T-helper 1 cell treated with Interleukin-12 subunit alpha and Interleukin-12 subunit beta and Interleukin-4 antibody, amounts not matched to agents 30 μg/mL and 1 μg/mL, for 36 hours (primary cell): Measurements from ENCODE around the gene SND1.

Experiments
- H3K27ac Mint-ChIP-seq: one replicate; pipeline ENCODE4 v1.8.0; 2021; ENCODE audit warnings: mild to moderate bottlenecking, mixed read lengths
- H3K27me3 Mint-ChIP-seq: one replicate; pipeline ENCODE4 v1.8.0; 2021; ENCODE audit warnings: low read depth, mixed read lengths
- H3K36me3 Mint-ChIP-seq: one replicate; pipeline ENCODE4 v1.8.0; 2021; ENCODE audit warnings: low read depth, mixed read lengths
- H3K4me1 Mint-ChIP-seq: one replicate; pipeline ENCODE4 v1.8.0; 2021; ENCODE audit warnings: low read depth, mixed read lengths
- H3K4me3 Mint-ChIP-seq: one replicate; pipeline ENCODE4 v1.8.0; 2021; ENCODE audit warnings: mild to moderate bottlenecking, moderate library complexity, mixed read lengths
- H3K9me3 Mint-ChIP-seq: one replicate; pipeline ENCODE4 v1.8.0; 2021; ENCODE audit warnings: mixed read lengths

Gene SND1

DNA sequence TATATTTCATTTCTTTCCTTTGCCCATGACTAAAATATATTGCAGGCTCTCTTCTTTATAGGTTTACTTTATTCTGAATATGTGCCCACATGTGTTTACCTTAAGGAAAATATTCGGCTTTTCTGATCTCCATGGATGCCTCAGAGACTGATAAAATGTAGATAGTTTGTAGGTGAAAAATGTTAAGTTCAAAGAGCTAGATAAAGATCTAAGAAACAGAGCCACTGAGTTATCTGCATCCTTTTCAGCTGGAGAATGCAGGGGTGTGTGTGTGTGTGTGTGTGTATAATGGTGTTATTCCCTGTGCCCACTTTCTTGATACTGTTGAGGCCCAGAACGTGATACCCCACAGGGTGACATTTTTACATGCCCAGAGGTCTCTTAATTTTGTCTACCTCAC, 228.5 kb downstream of the SND1 start:
- no peak overlapping the region for H3K27ac Mint-ChIP-seq
- peaks cover 2% of the 10 kb centered on the region for H3K36me3 Mint-ChIP-seq
- no peak overlapping the region for H3K4me3 Mint-ChIP-seq
- H3K9me3 Mint-ChIP-seq = no peaks in the 10 kb centered on the region
- peaks cover 4% of the 10 kb centered on the region for H3K4me1 Mint-ChIP-seq
- H3K27me3 Mint-ChIP-seq = no peaks in the 10 kb centered on the region

DNA sequence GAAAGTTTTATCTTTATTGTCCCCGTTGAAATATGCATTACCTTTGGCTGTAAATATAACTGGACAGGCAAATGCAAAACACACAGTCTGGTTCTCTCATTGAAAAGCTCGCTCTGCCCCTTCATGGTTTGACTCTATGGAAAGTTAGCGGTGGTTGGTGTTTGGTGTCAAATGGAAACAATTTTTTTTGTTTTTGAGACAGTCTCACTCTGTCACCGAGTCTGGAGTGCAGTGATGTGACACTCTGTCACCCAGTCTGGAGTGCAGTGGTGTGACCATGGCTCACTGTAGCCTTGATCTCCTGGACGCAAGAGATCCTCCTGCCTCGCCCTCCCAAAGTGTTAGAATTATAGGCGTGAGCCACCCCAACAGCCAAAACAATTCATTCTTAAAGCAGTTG, 229.6 kb downstream of the SND1 start:
- Mint-ChIP-seq H3K9me3 (no peaks in the 10 kb centered on the region), H3K27me3 (no peaks in the 10 kb centered on the region), H3K27ac (no peak overlapping the region), H3K4me1 (peaks cover 4% of the 10 kb centered on the region), H3K36me3 (peaks cover 2% of the 10 kb centered on the region), H3K4me3 (no peak overlapping the region)

DNA sequence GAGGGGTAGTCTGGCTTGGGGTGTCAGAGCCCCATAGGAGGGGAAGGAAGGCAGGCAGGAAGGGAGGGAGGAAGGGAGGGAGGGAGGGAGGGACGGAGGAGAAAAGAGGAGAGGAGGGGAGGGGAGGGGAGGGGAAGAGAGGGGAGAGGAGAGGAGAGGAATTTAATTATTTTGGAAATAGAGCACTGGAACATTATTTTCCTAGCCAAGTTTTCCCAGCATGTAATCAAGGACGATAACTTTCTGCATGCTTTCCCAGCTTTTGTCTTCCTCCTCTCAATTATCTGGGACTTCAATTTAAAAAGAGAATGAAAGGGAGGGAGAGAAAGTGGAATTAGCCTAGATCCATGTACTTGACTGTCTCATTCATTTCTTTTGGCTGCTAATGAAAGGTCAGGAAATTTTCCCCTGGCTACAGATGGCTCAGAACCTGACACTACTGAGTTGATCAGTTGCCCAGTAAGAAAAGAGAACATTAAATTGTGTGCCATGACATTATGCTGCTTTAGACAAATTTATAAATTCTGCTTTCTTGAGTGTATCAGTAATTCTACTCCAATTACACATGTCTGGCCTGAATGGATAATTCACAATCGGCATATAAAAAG, 230.4 kb downstream of the SND1 start:
- peaks cover 4% of the 10 kb centered on the region for H3K4me1 Mint-ChIP-seq
- no peaks in the 10 kb centered on the region for H3K27me3 Mint-ChIP-seq
- H3K4me3 Mint-ChIP-seq = no peak overlapping the region
- H3K36me3 Mint-ChIP-seq = peaks cover 2% of the 10 kb centered on the region
- no peak overlapping the region for H3K27ac Mint-ChIP-seq
- H3K9me3 Mint-ChIP-seq = no peaks in the 10 kb centered on the region

DNA sequence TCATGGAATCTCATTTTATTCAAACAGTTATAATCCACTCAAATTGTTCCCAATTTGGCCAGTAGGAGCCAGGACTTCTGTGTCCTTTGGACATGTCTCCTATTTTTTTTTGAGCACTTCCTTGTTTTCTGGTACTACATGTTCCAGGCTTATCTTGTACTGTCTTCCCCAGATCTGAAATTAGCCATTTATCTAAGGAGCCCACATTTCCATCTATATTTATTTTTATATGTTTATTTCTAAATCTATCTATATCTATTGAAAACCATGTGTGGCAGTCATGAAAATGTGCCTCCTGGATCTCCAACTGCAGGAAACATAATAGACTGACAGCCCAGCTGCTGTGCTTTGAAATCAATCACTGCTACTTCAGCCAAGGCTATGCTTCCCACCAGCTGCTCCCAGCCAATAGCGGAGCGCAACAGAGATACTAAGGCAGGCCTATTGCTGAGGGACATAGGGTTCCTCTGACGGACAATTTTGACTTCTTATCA, 232.1 kb downstream of the SND1 start:
- no peak overlapping the region for H3K4me3 Mint-ChIP-seq
- no peaks in the 10 kb centered on the region for H3K27me3 Mint-ChIP-seq
- no peak overlapping the region for H3K27ac Mint-ChIP-seq
- H3K4me1 Mint-ChIP-seq = peaks cover 4% of the 10 kb centered on the region
- H3K9me3 Mint-ChIP-seq = no peaks in the 10 kb centered on the region
- H3K36me3 Mint-ChIP-seq = peaks cover 10% of the 10 kb centered on the region

DNA sequence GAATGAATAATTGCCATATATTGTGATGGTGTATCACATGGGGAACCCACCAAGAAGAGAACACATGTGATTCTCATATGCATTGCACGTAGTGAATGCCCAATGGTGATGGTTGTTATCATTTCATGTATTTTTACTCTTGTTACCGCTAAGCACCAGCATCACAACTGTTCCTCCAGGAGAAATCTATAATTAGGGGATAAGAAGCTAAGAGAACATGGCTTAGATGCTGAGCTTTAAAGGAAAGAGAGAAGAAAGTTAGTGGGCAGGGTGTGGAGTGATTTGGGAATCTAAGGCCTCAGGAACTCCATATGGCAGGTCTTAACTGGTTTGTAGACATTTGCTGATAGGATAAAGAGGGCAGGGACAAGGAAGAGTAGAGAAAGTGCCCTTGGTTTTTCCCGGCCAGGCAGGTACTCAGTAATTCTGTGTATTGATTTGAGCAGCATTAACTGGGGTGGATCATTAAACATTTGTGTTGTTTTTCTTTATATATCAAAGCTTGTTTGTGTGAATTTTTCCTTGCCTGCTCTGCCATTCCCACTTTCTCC, 233.3 kb downstream of the SND1 start:
- Mint-ChIP-seq H3K27me3 (no peaks in the 10 kb centered on the region), H3K36me3 (peaks cover 20% of the 10 kb centered on the region), H3K9me3 (no peaks in the 10 kb centered on the region), H3K4me1 (peaks cover 4% of the 10 kb centered on the region), H3K4me3 (no peak overlapping the region), H3K27ac (no peak overlapping the region)

DNA sequence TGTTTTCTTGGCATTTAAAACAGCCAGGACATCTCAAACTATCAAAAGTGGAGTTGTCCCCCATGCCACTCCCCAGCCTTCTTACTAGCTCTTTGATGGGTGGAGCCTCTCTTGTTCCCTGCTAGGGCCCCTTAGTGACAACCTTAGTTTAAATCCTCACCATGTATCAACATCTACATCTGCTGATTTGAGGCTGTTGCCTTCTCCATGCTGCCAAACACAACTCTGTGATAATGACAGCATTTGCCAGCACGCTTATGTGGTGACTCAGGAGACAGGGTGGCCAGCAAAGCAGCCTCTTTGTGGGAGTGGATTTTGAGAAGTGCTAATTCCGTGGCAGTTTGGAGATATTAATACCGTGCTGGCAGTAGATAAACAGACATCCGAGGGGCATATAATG, 233.8 kb downstream of the SND1 start:
- Mint-ChIP-seq H3K36me3 (peaks cover 23% of the 10 kb centered on the region), H3K27me3 (no peaks in the 10 kb centered on the region), H3K9me3 (no peaks in the 10 kb centered on the region), H3K4me1 (peaks cover 1% of the 10 kb centered on the region), H3K27ac (no peak overlapping the region), H3K4me3 (no peak overlapping the region)

DNA sequence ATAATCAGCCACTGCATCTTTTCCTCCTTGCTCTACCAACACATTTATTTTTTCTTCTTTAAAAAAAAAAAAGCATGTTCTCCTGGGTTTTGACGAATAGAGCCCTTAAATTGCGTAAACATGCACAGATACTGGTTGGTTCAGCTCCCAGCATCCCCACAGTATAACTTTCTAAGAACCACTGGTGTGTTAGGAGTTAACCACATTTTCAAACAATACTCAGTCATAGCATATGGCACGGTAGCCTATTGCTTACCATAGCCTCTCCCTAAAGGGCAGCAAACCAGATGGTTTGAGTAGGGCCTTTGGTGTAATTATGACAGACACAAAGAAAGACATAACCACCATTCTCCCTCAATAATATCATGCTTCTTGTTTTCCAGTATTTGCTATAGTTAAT, 234.3 kb downstream of the SND1 start:
- no peak overlapping the region for H3K4me3 Mint-ChIP-seq
- H3K9me3 Mint-ChIP-seq = no peaks in the 10 kb centered on the region
- no peaks in the 10 kb centered on the region for H3K27me3 Mint-ChIP-seq
- H3K4me1 Mint-ChIP-seq = peaks cover 1% of the 10 kb centered on the region
- H3K36me3 Mint-ChIP-seq = peaks cover 24% of the 10 kb centered on the region
- H3K27ac Mint-ChIP-seq = no peak overlapping the region

DNA sequence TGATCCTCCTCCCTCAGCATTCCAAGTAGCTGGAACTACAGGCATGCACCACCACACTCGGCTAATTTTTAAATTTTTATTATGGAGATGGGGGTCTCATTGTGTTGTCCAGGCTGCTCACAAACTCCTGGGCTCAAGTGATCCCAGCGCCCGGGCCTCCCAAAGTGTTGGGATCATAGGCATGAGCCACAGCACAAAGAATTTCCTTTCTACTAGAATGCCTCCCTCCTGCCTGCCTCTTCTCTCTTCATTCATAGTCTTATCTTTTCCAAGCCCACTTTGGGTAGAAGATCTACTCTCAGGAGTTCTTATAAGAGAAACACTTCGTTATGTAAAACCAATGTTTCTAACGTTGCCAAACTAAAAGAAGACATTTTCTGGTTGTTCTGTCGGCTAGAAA, 235.1 kb downstream of the SND1 start:
- Mint-ChIP-seq H3K36me3 (peaks cover 29% of the 10 kb centered on the region), H3K27me3 (no peaks in the 10 kb centered on the region), H3K27ac (no peak overlapping the region), H3K9me3 (no peaks in the 10 kb centered on the region), H3K4me3 (no peak overlapping the region), H3K4me1 (peaks cover 1% of the 10 kb centered on the region)

DNA sequence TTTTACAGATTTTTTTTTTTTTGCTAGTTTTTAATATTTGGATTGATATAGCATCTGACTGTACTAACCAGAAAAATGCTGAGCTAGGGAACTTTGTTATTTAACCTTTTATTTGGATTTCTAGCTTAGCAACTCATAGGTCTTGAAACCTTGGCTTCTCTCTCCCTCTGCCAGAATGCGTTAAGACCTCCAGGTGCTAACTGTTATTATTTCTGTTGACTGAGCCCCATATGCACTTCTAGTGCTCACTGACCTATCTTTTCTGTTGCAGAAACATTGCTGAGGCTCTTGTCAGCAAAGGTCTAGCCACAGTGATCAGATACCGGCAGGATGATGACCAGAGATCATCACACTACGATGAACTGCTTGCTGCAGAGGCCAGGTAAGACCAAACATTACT, 235.6 kb downstream of the SND1 start:
- H3K36me3 Mint-ChIP-seq = peaks cover 31% of the 10 kb centered on the region

DNA sequence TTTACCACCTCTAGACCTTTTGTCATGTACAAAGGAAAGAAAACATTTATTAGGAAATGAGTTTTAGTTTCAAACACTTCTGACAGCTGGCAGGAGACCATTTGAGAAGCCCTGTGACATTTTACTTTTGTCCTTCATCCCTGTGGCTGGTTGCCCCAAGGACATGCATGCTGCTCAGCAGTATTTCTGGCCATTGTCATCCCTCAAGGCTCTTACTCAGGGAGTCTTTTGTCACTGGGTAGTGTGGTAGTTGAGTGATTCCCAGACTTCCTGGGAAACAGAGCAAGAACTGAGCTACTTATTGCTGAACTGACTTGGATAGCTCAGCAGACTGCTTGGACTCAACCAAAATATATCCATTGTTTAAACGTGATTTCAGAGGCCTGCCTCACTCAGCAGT, 236.4 kb downstream of the SND1 start:
- peaks cover 31% of the 10 kb centered on the region for H3K36me3 Mint-ChIP-seq
- no peak overlapping the region for H3K4me3 Mint-ChIP-seq
- H3K27me3 Mint-ChIP-seq = no peaks in the 10 kb centered on the region
- no peak overlapping the region for H3K27ac Mint-ChIP-seq
- H3K9me3 Mint-ChIP-seq = no peaks in the 10 kb centered on the region
- peaks cover 1% of the 10 kb centered on the region for H3K4me1 Mint-ChIP-seq

More for the DNA sequence above, 235.6 kb downstream of the SND1 start:
- Mint-ChIP-seq H3K4me3 (no peak overlapping the region), H3K27me3 (no peaks in the 10 kb centered on the region), H3K9me3 (no peaks in the 10 kb centered on the region), H3K27ac (no peak overlapping the region), H3K4me1 (peaks cover 1% of the 10 kb centered on the region)

DNA sequence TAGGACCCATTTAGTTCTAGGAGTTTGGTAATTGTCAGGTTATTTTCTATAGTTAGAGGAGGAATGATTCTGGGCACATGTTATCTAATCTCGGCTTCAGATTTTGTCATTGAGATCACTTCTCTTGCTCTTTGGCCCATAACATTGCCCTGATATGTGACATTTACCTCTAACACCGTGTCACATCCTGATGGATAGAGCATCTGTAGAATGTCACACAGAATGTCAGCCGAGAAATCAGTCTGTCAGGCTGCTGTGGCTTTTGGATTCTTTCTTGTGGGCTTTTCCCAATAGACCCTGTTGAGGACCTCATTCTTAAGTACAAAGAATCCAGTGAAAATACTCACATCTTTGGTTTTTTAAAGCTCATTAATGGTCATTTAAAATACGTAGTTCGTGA, 236.8 kb downstream of the SND1 start:
- no peak overlapping the region for H3K4me3 Mint-ChIP-seq
- peaks cover 1% of the 10 kb centered on the region for H3K4me1 Mint-ChIP-seq
- H3K27ac Mint-ChIP-seq = no peak overlapping the region
- no peaks in the 10 kb centered on the region for H3K27me3 Mint-ChIP-seq
- peaks cover 31% of the 10 kb centered on the region for H3K36me3 Mint-ChIP-seq
- H3K9me3 Mint-ChIP-seq = no peaks in the 10 kb centered on the region

DNA sequence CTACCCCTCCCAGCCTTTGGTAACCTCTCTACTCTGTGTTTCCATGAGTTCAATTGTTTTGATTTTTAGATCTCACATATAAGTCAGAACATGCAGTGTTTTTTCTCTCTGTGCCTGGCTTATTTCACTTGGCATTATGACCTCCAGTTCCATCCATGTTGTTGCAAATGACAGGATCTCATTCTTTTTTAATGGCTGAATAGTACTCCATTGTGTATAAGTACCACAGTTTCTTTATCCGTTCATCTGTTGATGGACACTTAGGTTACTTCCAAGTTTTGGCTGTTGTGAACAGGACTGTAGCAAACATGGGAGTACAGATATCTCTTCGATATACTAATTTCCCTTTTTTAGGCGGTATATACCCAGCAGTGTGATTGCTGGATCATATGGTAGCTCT, 237.7 kb downstream of the SND1 start:
- peaks cover 31% of the 10 kb centered on the region for H3K36me3 Mint-ChIP-seq
- peaks cover 1% of the 10 kb centered on the region for H3K4me1 Mint-ChIP-seq
- H3K4me3 Mint-ChIP-seq = no peak overlapping the region
- no peaks in the 10 kb centered on the region for H3K27me3 Mint-ChIP-seq
- H3K9me3 Mint-ChIP-seq = no peaks in the 10 kb centered on the region
- no peak overlapping the region for H3K27ac Mint-ChIP-seq

DNA sequence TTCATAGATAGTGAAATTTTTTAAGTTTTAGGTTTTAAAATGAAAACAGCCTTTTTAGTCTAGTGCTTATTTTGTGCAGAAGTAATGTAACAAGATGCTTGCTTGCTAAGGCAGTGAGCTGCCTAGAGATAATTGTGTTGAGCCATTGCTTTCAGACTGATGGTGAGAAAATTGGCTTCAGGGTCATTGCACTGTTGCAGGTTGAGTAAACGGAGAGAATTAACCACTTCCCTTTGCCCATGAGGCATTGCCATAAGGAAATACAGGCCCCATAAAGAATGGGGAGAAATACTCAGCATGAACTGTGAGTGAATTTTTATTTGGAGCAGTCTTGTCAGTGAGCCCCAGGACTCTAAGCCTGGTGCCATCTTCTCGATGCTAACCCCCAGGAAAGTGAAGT, 238.7 kb downstream of the SND1 start:
- H3K36me3 Mint-ChIP-seq = peaks cover 31% of the 10 kb centered on the region

DNA sequence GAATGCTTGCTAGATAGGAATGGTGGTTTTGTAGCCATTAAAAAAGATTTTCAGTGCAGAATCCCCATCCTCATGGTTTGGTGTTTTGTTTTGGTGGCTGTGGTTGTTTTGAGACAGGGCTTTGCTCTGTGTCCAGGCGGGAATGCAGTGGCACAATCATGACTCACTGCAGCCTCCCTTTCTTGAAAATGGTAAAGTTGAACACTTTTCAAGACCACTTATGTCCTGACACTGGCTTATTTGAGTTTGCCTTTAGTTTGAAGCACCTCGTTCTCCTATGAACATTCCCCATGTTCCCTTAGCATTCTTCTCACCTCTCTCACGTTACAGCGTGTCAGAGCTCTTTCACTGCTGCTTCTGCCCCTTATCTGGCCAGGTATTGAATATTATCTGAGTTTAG, 239.2 kb downstream of the SND1 start:
- Mint-ChIP-seq H3K9me3 (no peaks in the 10 kb centered on the region), H3K36me3 (peaks cover 31% of the 10 kb centered on the region), H3K27ac (no peak overlapping the region), H3K4me3 (no peak overlapping the region), H3K4me1 (peaks cover 1% of the 10 kb centered on the region), H3K27me3 (no peaks in the 10 kb centered on the region)

More for the DNA sequence above, 238.7 kb downstream of the SND1 start:
- H3K27me3 Mint-ChIP-seq = no peaks in the 10 kb centered on the region
- H3K4me1 Mint-ChIP-seq = peaks cover 1% of the 10 kb centered on the region
- no peak overlapping the region for H3K4me3 Mint-ChIP-seq
- no peak overlapping the region for H3K27ac Mint-ChIP-seq
- H3K9me3 Mint-ChIP-seq = no peaks in the 10 kb centered on the region

DNA sequence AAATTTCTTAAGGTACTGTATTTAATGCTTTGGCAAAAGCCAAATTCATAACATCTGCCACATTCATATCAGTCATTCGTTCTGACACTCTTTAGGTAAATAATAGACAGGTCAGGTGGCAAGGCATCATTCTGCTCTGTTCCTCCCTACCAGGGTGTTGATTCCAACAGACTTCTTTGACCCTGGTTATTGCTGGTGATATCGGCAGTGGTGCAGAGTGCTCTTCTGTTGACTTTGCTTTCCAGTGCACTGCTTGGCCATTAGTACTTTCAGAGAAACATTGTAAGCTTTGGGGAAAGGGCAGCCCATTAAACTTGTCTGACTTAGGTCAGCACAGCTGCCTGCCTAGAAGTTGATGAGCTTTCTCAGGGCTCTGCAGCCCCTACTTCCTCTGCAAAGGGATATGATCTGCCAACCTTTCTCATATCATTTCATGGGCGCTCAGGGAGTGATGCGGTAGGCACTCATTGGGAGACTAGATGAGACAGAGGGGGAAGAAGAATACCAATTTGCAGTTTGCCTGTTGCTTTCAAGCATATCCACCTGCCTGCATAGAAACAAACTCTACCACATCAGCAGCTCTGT, 240.0 kb downstream of the SND1 start:
- Mint-ChIP-seq H3K27ac (no peak overlapping the region), H3K4me3 (no peak overlapping the region), H3K27me3 (no peaks in the 10 kb centered on the region), H3K9me3 (no peaks in the 10 kb centered on the region), H3K4me1 (peaks cover 1% of the 10 kb centered on the region), H3K36me3 (peaks cover 31% of the 10 kb centered on the region)
